Measurements from ENCODE around the gene GRIA3. TPM values are rescaled to one million over a fixed set of nuclear protein-coding genes. Genes with fewer than 3 reads are reported as not detected.

Gene GRIA3
- total and polyA plus RNA-seq, 10 donors = 0.10 to 0.61 (median 0.24) TPM; not detected in 2

DNA sequence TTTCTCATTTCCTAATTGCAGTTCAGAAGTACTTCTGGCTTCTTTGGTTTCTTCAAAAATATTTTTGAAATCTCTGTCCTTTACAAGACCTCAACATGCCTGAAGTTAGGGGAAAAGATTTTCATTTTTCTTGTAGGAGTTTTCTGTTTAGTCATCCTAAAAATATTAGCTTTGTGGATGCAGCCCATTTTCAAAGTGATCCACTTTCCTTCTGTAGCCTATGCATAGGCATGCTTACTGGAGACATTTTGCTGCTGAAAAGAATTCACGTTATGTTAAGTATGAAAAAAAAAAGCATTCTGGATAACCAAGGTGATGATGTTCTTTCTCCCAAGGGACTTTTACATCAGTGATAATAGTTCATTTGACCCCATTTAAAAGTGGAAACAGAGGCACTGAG lies 303.2 kb downstream of the GRIA3 start:
- no peak for TF ChIP-seq POLR2AphosphoS5 (IDR thresholded peaks at IDR 0.05)
- TF ChIP-seq CTCF (IDR thresholded peaks at IDR 0.05 in 8 of 11, conservative IDR thresholded peaks at IDR 0.05 in 3 of 11) = no peak
- no peak for TF ChIP-seq POLR2A (IDR thresholded peaks at IDR 0.05)

GRCh38 chrX:123487669-123488068 lies 303.6 kb downstream of the GRIA3 start:
- no peaks in the 10 kb centered on the region for H3K4me1 ChIP-seq
- H3K27ac ChIP-seq = no peak overlapping the region
- intact Hi-C loops (cut with DNase I; ENCODE audit: low total_unique reads) = no loop called here
- TF ChIP-seq POLR2AphosphoS5 (IDR thresholded peaks at IDR 0.05) = no peak
- no peak for TF ChIP-seq CTCF (IDR thresholded peaks at IDR 0.05 in 8 of 11, conservative IDR thresholded peaks at IDR 0.05 in 3 of 11)
- TF ChIP-seq POLR2A (IDR thresholded peaks at IDR 0.05) = no peak
- DNase-seq = no peak
- no peaks in the 10 kb centered on the region for H3K9me3 ChIP-seq
- no peaks in the 10 kb centered on the region for H3K27me3 ChIP-seq (replicated peaks in 1 of 7)
- no peak overlapping the region for H3K4me3 ChIP-seq
- H3K36me3 ChIP-seq = no peaks in the 10 kb centered on the region
- WGBS, 5 donors = 71 to 88% (median 76%) methylated on average over 3 of the region's 3 CpGs

More for the DNA sequence above, 303.2 kb downstream of the GRIA3 start:
- intact Hi-C loops (cut with DNase I; ENCODE audit: low total_unique reads) = no loop called here
- Histone ChIP-seq H3K9me3 (no peaks in the 10 kb centered on the region), H3K4me1 (no peaks in the 10 kb centered on the region), H3K36me3 (no peaks in the 10 kb centered on the region), H3K4me3 (no peak overlapping the region), H3K27ac (no peak overlapping the region), H3K27me3 (replicated peaks in 1 of 7) (no peaks in the 10 kb centered on the region)
- WGBS, 5 donors = 55 to 95% (median 88%) methylated on average over 1 of the region's 1 CpG
- no peak for DNase-seq

DNA sequence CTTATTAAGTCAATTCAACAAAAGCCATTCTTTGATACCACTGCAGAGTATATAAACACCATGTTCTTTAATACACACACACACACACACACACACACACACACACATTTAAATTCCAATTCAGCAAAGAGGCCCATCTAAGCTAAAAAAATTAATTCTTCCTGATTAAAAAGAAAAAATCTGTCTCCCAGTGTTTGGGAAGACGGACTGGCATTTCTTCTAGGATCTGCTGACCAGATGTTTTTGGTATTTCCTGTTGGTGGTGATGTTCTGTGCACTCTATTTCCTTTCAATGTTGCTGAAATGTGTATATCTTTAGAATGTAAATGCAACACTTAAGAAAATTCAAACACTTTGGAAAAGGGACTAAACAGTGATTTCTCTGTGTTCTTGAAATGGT lies 304.9 kb downstream of the GRIA3 start:
- Histone ChIP-seq H3K27me3 (replicated peaks in 1 of 7) (no peaks in the 10 kb centered on the region), H3K36me3 (no peaks in the 10 kb centered on the region), H3K4me3 (no peak overlapping the region), H3K9me3 (no peaks in the 10 kb centered on the region), H3K27ac (no peak overlapping the region), H3K4me1 (no peaks in the 10 kb centered on the region)
- DNase-seq = no peak
- WGBS, 5 donors = 17 to 63% (median 30%) methylated on average over 1 of the region's 1 CpG
- no peak for TF ChIP-seq POLR2A (IDR thresholded peaks at IDR 0.05)
- no peak for TF ChIP-seq POLR2AphosphoS5 (IDR thresholded peaks at IDR 0.05)
- no peak for TF ChIP-seq CTCF (IDR thresholded peaks at IDR 0.05 in 8 of 11, conservative IDR thresholded peaks at IDR 0.05 in 3 of 11)
- intact Hi-C loops (cut with DNase I; ENCODE audit: low total_unique reads) = no loop called here

GRCh38 chrX:123493857-123494256 lies 309.8 kb downstream of the GRIA3 start:
- Histone ChIP-seq H3K36me3 (no peaks in the 10 kb centered on the region), H3K9me3 (no peaks in the 10 kb centered on the region), H3K27ac (no peak overlapping the region), H3K27me3 (replicated peaks in 1 of 7) (no peaks in the 10 kb centered on the region), H3K4me3 (no peak overlapping the region), H3K4me1 (no peaks in the 10 kb centered on the region)
- TF ChIP-seq POLR2A (IDR thresholded peaks at IDR 0.05) = no peak
- TF ChIP-seq CTCF (IDR thresholded peaks at IDR 0.05 in 8 of 11, conservative IDR thresholded peaks at IDR 0.05 in 3 of 11) = no peak
- no peak for TF ChIP-seq POLR2AphosphoS5 (IDR thresholded peaks at IDR 0.05)
- no peak for DNase-seq
- WGBS, 5 donors = 12 to 29% (median 22%) methylated on average over 1 of the region's 1 CpG
- intact Hi-C loops (cut with DNase I; ENCODE audit: low total_unique reads) = no loop called here
